GM18870 (cell line): ENCODE results near the gene DNAH11.
"Not testable (repeated sequence)": the region's sequence is repeated elsewhere in the genome, so short reads cannot be mapped to it uniquely, and the experiment has no call there.

Experiments used
- ATAC-seq: cut with Tn5 transposase; IDR thresholded peaks from one replicate; pipeline ENCODE4 v1.9.1; 2021; ENCODE audit warnings: moderate library complexity; ENCODE audit not compliant: unreplicated experiment

The DNAH11 gene

DNA sequence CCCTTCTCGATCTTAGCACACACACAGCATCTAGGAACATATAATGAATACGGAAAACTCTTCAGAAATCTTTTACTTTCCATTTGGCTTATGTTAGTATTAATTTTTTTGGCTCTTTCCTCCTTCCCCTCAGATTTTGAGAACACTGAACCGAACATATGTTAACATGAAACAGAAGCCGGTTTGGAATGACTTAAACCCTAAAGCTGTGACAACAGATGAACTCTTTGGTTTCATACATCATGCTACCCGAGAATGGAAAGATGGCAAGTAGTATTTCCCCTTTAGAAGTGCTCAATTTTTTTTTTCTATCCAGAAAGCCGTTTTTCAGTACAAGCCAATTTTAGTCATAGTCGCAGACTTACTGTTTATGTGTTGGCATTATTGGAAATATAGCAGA lies 164.7 kb downstream of the DNAH11 start:
- ATAC-seq = no peak

DNA sequence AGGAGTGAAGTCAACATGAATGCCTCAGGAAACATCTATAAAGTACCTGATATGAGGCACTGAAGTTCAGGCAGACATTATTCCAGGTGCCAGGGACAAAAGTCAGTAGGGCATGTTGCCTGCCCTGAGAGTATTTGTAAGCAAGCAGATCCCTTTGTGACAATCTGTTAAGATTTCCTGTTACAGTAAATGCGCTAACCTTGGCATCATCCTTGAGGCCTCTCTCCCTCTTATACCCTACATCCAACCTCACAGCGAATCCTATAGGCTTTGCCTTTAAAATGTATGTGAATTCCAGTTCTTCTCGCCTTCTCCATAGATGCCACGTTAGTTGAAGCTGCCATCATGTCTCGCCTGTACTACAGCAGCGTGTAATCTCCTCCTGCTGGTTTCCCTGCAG lies 165.3 kb downstream of the DNAH11 start:
- no peak for ATAC-seq

DNA sequence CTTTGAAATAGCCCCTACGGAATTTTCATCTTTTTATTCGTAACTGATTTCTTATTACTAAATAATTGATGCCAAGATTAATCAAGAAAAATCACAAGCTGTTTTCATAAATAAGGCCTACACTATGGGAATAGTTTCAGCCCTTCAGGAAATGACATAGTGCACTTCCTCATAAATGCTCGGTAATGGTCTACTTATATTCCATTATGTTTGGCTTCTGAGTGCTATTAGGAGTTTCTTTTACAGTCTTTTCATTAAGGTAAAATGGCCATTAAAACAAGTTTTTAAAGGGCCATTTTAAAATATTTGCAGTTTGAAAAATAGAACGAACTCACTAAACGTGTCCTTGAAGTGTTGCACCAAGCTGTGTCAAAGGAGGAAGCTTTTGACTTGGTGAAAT lies 174.5 kb downstream of the DNAH11 start:
- ATAC-seq = no peak

DNA sequence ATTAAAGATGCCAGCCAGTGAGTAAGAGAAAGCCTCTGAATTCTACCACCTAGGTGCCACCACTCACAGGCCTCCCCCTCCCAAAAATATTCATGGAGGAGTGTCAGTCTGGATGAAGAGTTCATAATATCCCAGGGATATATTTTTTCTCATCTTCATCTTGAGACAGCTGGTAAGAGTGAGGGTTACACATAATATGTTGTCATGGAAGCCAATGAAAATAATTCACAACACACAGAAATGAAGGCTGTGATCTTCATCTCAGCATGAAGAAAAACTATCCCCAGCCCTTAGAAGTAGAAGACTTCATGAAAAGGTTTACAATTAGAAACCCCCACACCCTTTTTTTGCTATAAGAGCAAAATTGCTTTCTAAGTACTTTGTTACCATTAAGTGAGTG lies 175.6 kb downstream of the DNAH11 start:
- ATAC-seq = no peak

DNA sequence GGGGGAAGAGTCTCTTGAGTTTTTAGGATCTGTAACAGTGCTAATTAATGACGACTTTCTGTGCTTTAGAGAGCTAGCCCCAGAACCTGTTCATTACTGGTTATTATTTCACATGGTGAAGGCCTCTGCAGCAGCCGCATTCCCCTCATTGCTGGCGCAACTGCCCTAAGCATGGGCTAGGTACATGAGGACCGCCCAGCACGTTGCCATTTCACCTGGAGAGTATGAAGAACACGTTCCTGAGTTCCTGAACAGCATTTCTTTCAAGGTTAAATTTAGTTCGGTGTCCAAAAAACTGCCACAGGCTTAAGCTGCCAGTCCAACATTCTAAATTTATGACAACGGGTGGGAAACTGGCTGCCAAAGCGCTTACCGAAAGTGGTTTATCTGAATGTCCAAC lies 177.0 kb downstream of the DNAH11 start:
- ATAC-seq = no peak

DNA sequence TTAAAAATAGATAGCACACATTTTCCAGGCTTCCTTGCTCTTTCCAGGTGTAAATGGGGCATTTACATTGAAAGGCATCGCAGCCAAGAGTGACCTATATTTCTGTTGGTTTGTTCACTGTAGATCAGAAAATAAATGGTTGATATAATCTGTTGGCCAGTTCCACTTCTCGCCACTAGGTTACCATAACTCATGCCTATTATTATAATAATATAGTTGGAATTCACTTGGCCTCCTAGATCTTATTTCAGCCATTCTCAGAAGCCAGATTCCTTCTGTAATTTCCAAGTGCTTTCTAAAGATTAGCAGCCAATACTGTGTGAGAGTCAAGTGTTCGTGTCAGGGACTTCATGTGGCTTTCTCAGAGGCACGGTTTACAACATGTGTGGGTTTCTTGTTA lies 179.5 kb downstream of the DNAH11 start:
- no peak for ATAC-seq

DNA sequence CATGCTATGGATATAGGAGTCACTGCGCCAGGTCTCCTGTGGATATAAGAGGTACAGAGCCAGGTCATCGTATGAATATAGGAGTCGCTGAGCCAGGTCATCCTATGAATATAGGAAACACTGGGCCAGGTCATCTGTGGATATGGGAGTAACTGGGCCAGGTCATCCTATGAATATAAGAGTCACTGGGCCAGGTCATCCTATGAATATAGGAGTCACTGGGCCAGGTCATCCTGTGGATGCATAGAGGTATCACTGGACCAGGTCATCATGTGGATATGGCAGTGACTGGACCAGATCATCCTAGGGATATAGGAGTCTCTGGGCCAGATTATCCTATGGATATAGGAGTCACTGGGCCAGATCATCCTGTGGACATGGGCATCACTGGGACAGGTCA lies 181.7 kb downstream of the DNAH11 start:
- no peak for ATAC-seq

DNA sequence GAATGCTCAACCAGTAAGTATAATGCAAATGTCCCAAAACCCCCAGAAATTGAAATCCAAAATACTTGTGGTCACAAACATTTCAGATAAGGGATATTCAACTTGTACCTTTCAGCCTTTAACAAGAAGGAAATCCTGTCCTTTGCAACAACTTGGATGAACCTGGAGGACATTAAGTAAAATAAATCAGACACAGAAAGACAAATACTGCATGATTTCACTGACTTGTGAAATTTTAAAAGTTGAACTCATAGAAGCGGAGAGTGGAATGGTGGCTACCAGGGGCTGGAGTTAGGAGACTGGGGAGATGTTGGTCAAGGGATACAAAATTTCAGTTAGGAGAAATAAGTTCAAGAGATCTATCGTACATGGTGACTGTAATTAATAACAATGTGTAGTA lies 187.6 kb downstream of the DNAH11 start:
- ATAC-seq = no peak

DNA sequence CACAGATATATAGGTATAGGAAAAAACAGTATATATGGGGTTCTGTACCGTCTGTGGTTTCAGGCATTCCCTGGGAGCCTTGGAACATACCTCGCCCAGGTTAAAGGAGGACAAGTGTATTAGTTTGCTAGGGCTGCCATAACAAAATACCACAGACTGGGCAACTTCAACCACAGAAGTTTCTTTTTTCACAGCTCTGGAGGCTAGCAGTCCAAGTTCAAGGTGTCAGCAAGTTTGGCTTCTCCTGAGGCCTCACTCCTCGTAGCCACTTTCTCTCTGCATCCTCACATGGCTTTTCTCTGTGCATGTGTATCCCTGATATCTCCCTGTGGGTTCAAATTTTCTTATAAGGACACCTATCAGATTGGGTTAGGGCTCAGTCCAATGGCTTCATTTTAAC lies 189.1 kb downstream of the DNAH11 start:
- no peak for ATAC-seq

DNA sequence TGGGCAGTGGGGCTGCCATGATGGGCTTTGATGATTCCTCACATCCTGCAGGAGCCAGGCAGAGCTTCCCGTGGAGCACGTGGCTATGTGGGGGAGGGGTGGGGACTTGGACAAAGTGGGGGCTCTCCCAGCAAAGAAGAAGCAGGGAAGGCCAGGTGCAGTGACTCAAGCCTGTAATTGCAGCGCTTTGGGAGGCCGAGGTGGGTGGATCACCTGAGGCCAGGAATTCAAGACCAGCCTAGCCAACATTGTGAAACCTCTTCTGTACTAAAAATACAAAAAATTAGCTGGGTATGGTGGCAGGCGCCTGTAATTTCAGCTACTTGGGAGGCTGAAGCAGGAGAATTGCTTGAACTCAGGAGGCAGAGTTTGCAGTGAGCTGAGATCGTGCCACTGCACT lies 190.1 kb downstream of the DNAH11 start:
- not testable (repeated sequence) for ATAC-seq

DNA sequence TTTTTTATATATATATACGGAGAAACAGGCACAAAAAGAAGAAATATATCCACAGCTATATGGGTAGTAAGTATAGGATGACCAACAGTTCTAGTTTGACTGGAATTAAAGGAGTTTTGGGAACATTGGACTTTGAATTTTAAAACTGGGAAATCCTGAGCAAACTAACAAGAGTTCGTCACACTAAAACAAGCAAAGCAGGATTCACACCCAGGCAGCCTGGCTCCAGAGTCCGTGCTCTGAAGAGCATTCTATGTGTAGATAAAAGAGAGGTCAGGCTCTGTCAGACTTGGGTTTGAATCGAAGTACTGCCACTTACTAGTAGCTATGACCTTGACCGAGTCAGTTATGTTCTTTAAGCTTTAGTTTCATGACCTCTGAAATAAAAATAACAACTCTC lies 191.0 kb downstream of the DNAH11 start:
- no peak for ATAC-seq

DNA sequence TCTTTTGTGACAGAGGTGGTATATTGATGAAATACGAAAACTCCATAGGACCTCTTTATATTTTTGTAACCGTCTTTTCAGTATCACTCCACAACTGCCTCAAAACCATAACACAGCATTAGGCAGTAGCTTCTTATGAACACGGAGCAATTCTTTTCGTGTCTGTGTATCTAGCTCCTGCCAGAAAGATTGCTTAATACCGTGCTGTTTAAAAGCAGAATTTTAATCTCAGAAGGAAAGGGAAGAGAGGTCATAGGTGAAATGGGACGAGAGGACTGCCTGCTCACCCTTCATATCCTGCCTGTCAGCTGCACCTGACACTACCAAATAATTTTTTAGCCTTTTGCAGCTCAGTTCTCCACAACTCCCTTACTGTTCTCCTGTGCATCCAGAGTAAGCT lies 200.7 kb downstream of the DNAH11 start:
- ATAC-seq = no peak

DNA sequence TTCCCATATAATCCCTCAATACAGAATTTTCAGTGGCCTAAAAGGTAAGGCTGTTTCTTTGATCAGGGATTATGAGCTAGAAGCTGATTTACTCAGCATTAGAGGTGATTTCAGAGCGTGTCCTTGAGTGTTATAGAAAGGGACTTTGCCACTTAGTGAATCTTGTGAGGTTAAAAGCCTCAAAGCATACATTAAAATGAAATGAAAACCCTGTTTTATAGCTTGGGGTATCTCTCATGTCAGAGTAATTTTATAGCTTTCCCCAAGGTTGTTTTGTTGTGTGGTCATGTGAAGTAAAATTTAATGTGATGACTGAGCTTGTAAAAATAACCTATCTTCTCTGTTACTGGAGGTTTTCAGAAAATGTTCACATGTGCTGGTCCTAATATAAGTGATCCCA lies 204.1 kb downstream of the DNAH11 start:
- no peak for ATAC-seq

DNA sequence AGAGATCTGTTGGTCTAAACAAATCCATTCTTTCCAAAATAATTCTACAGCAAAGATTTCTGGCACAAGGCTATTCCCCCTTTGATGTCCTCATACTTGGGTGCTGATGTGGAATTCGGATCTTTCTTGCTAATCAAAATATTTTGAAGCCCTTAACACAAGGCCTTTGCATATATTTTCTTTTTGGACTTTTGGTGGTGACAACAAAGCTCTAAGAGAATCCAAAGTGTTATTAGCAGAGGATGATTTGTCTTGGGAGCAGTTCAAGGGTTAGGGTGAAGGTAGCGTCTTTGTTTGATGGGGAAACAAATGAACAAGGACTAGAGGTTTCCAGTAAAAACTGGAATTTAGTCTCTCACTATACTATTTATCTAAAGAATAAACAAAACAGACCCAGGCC lies 205.0 kb downstream of the DNAH11 start:
- ATAC-seq = no peak

DNA sequence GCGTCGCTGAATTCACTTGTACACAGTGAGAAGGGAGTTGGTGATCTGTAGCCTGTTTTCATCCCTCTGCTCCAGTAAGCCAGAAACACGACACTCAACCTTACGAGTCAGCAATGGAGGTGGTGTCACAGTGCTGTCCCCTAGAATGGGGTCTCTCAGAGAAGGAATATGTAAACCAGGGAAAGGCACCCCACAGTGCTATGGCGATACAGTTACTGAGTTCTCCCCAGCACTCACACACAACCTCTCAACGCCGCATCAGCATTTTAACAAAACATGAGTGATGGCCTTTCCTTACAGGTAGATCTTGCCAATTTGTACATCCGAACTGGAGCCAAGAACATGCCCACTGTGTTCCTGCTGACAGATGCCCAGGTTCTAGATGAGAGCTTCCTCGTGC lies 206.5 kb downstream of the DNAH11 start:
- ATAC-seq = no peak

DNA sequence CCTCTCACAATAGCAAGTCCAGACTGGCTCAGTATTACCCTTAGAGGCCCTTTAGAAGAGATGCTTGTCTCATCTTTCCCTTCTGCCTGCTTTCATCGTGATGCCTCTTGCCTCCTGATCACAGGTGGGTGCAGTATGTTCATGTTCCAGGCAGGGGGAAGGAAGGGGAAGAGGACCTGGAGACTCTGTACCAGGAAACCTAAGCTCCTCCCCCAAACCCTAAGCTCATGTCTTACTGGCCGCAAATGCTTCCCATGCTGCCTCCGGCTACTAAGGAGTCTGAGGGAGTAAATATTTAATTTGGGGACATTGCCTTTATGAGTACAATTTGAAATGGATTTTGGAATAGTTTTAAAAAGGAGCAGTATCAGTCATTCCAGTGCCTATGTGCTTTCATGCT lies 210.2 kb downstream of the DNAH11 start:
- no peak for ATAC-seq

DNA sequence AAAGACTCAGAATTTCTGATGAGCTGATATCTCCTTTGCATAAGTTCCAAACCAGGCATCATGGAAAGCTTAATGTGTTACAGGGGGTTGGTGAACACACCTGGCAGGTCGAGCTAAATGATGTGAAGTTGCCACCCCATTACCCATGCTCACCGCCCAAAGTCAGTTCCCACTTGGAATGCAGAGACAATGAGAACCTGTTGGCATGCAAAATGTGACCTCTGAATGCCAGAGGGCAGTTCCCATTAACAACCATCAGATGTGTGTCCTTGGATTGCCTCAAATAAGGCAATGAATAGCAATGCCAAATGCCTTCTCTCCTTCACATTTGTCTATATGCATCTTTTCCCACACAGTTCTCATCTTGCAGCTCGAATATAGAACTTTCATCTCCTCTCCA lies 212.1 kb downstream of the DNAH11 start:
- ATAC-seq = no peak

DNA sequence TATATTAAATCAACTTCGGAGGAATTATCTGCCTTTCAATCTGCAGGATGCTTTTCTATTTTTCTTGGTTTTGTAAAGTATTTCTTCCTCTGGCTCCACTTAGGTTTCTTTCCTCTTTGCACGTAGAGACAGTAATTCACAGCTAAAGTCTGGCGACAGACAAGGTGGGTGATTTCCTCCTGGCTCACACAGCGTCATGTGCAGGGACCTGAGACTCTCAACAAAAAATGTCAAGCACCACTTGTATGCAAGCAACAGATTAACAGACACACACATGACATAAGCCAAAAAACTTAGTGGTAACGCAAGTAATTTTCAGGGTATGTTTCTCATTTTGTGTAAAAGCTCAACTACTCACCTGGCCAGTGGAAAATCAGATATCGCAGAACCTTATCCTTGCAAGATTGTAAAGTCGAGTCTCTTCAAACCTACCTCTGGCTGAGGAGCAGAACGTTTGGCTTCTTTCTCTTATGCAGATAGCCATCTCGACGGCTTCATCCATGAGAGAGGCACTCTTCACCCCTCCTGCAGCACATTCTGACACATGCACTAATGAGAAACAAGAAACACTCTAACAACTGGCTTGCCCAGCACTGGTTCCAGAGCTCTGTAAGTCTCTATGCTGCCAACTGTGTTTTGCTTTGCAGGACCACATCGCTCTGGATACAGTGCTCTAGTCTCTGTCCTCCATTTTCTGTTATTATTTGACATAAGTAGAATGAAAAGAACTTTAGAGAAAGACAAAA lies 214.9 kb downstream of the DNAH11 start:
- ATAC-seq = no peak

DNA sequence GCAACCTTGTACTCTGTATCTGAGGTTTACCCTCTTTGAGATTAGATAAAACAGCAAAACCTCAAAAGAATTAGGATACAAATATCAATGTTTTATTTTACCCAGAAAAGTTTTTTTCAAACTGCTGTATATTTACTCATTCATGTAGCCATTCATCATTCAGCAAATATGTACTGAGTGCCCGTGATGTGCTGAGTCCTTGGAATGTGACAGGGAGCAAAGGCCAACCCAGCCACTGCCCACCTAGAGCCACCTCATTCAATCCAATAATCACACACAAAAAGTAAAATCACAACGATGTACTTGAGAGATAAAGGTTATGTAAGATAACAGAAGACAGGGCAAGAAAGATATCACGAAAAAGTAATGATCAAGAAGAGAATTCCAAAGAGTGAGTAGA lies 215.4 kb downstream of the DNAH11 start:
- no peak for ATAC-seq

DNA sequence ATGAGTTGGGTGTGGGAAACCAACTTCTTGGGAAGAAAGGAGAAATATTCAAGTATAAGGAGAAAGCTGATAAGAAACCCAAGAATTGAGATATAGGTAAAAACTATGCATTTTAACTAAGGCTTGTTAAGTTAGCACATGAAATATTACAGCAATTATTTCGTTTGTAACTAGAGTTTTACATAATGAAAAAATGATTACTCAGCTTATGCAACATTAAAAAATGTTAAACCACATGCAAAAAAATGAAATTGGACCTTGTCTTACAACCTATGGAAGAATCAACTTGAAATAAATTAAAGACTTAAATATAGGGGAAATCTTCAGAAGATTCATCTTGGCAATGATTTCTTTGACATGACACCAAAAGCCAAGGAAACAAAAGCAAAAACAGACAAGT lies 219.6 kb downstream of the DNAH11 start:
- ATAC-seq = no peak

DNA sequence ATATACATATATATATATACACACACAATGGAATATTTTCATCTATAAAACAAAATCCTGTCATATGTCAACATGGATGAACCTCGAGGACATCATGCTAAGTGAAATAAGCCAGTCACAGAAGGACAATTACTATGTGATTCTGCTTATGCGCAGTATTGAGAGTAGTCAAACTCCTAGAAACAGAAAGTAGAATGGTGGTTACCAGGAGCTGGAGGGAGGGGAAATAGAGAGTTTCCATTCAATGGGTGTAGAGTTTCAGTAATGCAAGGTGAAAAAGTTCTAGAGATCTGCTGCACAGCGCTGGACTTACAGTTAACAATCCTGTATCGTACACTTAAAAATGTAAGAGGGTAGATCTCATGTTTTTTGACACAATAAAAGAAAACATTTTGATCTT lies 221.0 kb downstream of the DNAH11 start:
- ATAC-seq = no peak

DNA sequence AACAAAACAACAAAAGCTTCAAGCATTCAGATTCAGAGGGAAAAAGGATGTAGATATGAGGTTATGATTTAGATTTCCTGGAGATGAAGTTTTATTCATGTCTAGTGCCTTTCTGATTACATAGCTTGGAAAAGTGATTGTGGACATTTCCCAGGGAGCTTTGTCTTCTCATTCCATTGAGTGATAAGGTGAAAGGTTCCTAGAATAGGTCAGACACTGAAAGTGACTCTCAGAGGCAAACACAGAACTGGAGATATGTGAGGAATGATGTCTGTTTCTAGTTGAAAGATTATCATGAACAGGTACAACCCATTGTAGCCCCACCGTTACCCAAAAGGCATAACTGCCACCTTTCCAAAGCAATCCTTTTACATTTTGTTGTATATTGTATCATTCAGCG lies 223.4 kb downstream of the DNAH11 start:
- ATAC-seq = no peak

DNA sequence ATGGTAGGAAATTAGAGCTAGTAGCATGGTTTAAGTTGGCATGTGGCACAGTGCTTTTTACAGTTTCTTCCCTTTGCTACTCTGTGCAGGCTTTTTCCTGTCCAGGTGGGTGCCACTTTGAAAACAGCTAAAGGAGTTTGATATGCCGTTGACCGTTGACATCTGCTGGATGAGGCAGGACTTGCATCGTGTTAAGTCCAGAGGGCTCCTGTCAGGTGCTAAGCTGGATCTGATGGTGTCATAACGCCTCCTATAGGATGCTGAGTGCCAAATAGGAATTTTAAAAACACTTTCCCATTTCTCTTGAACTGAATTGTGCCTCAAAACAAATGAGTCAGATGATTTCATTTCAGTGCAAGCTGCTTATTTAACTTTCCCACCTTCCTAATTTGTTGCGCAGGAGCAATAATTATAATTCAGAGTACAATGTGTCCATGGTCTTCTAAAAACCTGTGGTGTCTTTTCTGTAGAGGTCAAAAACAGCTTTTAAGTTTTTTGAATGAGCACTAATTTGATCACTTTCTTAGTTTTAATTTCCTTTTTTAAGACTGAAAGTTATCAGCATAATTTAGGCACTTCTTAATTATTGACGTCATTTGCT lies 224.6 kb downstream of the DNAH11 start:
- ATAC-seq = peak; percentile 70
